Endothelial cell (in vitro differentiated cells): ENCODE measurements around the gene SPOPL. TPM values are rescaled to one million over a fixed set of nuclear protein-coding genes. Genes with fewer than 3 reads are reported as not detected.

ENCODE experiments used
- DNase-seq: peaks from one replicate; pipeline ENCODE4 v3.0.0; 2021; ENCODE audit warnings: low spot score
- H3K27ac Mint-ChIP-seq: one replicate; pipeline ENCODE4 v1.8.0; 2021; ENCODE audit warnings: mixed read lengths, inconsistent platforms; ENCODE audit not compliant: unreplicated experiment
- H3K27me3 Mint-ChIP-seq: one replicate; pipeline ENCODE4 v1.8.0; 2021; ENCODE audit warnings: mild to moderate bottlenecking, moderate library complexity, mixed read lengths, inconsistent platforms; ENCODE audit not compliant: unreplicated experiment
- H3K36me3 Mint-ChIP-seq: one replicate; pipeline ENCODE4 v1.8.0; 2021; ENCODE audit warnings: mild to moderate bottlenecking, low read depth, mixed read lengths, inconsistent platforms; ENCODE audit not compliant: unreplicated experiment
- H3K4me1 Mint-ChIP-seq: one replicate; pipeline ENCODE4 v1.8.0; 2021; ENCODE audit warnings: mild to moderate bottlenecking, mixed read lengths, inconsistent platforms; ENCODE audit not compliant: unreplicated experiment
- H3K4me3 Mint-ChIP-seq: one replicate; pipeline ENCODE4 v1.8.0; 2021; ENCODE audit warnings: mild to moderate bottlenecking, mixed read lengths, inconsistent platforms; ENCODE audit not compliant: unreplicated experiment
- H3K9me3 Mint-ChIP-seq: one replicate; pipeline ENCODE4 v1.8.0; 2021; ENCODE audit warnings: mixed read lengths, inconsistent platforms; ENCODE audit not compliant: unreplicated experiment
- CTCF ChIP-seq: fragments of 200-600 bp; sonication (generic); IDR thresholded peaks from one replicate; pipeline ENCODE4 v1.5.0; 2021; ENCODE audit warnings: antibody characterized with exemption; ENCODE audit not compliant: unreplicated experiment
- total RNA-seq: library from RNA; stranded (reverse); fragmentation: NEBNext Ultra II Directional; extraction: Animal tissue kit (Norgen Biotek cat#: 25700); gene quantifications from one replicate; pipeline ENCODE4 v1.2.1, GENCODE V29; 2021; ENCODE audit not compliant: unreplicated experiment

The SPOPL gene
- total RNA-seq, 1 donor from 2014 or later, result 27.8 TPM

GRCh38 chr2:138565230-138565598 lies 63.6 kb downstream of the SPOPL start:
- Mint-ChIP-seq H3K27ac (no peak overlapping the region), H3K27me3 (no peaks in the 10 kb centered on the region), H3K4me1 (no peaks in the 10 kb centered on the region), H3K4me3 (no peak overlapping the region), H3K9me3 (no peaks in the 10 kb centered on the region), H3K36me3 (peaks cover 15% of the 10 kb centered on the region)
- DNase-seq, result no peak
- TF ChIP-seq CTCF, result no peak

- peaks cover 2% of the 10 kb centered on the region for H3K27me3 Mint-ChIP-seq
- DNase-seq, result no peak
- H3K27ac Mint-ChIP-seq, result no peak overlapping the region
- peaks cover 22% of the 10 kb centered on the region for H3K36me3 Mint-ChIP-seq
- no peak for TF ChIP-seq CTCF
- H3K4me3 Mint-ChIP-seq, result no peak overlapping the region
- peaks cover 4% of the 10 kb centered on the region for H3K4me1 Mint-ChIP-seq
- no peaks in the 10 kb centered on the region for H3K9me3 Mint-ChIP-seq
Measured at GRCh38 chr2:138572318-138572717, 70.7 kb downstream of the SPOPL start.

- peaks cover 29% of the 10 kb centered on the region for H3K36me3 Mint-ChIP-seq
- no peak overlapping the region for H3K4me3 Mint-ChIP-seq
- no peak for TF ChIP-seq CTCF
- DNase-seq, result no peak
- peaks cover 2% of the 10 kb centered on the region for H3K27me3 Mint-ChIP-seq
- H3K9me3 Mint-ChIP-seq, result no peaks in the 10 kb centered on the region
- H3K27ac Mint-ChIP-seq, result no peak overlapping the region
- H3K4me1 Mint-ChIP-seq, result peaks cover 7% of the 10 kb centered on the region
Measured at GRCh38 chr2:138577066-138577465, 75.5 kb downstream of the SPOPL start.

GRCh38 chr2:138579556-138579955 lies 78.0 kb downstream of the SPOPL start:
- Mint-ChIP-seq H3K4me1 (peaks cover 7% of the 10 kb centered on the region), H3K36me3 (peaks cover 21% of the 10 kb centered on the region), H3K27ac (no peak overlapping the region), H3K27me3 (peaks cover 3% of the 10 kb centered on the region), H3K9me3 (no peaks in the 10 kb centered on the region), H3K4me3 (peak overlapping the region; percentile 7)
- DNase-seq, result no peak
- no peak for TF ChIP-seq CTCF

- H3K4me3 Mint-ChIP-seq, result no peak overlapping the region
- TF ChIP-seq CTCF, result no peak
- H3K4me1 Mint-ChIP-seq, result peaks cover 14% of the 10 kb centered on the region
Measured at GRCh38 chr2:138581909-138582308, 80.3 kb downstream of the SPOPL start.

More at GRCh38 chr2:138581909-138582308, 80.3 kb downstream of the SPOPL start:
- H3K9me3 Mint-ChIP-seq, result no peaks in the 10 kb centered on the region
- peaks cover 1% of the 10 kb centered on the region for H3K27me3 Mint-ChIP-seq
- H3K27ac Mint-ChIP-seq, result no peak overlapping the region
- peaks cover 17% of the 10 kb centered on the region for H3K36me3 Mint-ChIP-seq
- no peak for DNase-seq
